GM12865 (cell line): ENCODE results near the gene TBC1D7.

Experiments used
- DNase-seq: peaks from one replicate; pipeline ENCODE4 v3.0.0; 2010; ENCODE audit warnings: low read depth
- H3K4me3 ChIP-seq: 2 replicates; pipeline ENCODE4 v1.5.1; 2011; ENCODE audit warnings: mild to moderate bottlenecking, low read depth, low read length, control low read depth
- TF ChIP-seq, protein P1 (sequence below): IDR thresholded peaks from 2 replicates; pipeline ENCODE4 v1.5.1; 2011; ENCODE audit warnings: low read length, control low read depth, low read depth, inconsistent platforms; ENCODE audit not compliant: insufficient read depth; ENCODE audit errors: missing control alignments

Gene TBC1D7

DNA sequence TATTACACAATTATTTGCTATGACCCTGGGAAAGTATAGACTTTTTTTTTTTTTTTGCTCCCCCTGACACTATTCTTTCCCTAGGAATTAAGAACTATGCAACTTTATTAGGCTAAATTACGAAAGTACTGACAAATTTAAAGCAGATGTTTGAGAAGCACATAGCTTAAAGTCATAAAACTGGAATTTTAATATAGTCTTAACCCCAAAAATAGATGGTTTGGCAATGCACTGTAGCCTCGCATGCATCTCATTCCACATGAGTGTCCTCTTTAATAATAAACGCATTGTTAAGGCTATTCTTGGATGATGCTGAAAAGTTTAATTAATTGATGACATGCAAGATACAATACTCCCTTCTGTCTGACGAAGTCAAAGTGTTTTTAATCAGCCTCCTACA, 49.3 kb downstream of the TBC1D7 start:
- TF ChIP-seq, protein P1, sequence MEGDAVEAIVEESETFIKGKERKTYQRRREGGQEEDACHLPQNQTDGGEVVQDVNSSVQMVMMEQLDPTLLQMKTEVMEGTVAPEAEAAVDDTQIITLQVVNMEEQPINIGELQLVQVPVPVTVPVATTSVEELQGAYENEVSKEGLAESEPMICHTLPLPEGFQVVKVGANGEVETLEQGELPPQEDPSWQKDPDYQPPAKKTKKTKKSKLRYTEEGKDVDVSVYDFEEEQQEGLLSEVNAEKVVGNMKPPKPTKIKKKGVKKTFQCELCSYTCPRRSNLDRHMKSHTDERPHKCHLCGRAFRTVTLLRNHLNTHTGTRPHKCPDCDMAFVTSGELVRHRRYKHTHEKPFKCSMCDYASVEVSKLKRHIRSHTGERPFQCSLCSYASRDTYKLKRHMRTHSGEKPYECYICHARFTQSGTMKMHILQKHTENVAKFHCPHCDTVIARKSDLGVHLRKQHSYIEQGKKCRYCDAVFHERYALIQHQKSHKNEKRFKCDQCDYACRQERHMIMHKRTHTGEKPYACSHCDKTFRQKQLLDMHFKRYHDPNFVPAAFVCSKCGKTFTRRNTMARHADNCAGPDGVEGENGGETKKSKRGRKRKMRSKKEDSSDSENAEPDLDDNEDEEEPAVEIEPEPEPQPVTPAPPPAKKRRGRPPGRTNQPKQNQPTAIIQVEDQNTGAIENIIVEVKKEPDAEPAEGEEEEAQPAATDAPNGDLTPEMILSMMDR = no peak
- H3K4me3 ChIP-seq = no peak overlapping the region
- no peak for DNase-seq

DNA sequence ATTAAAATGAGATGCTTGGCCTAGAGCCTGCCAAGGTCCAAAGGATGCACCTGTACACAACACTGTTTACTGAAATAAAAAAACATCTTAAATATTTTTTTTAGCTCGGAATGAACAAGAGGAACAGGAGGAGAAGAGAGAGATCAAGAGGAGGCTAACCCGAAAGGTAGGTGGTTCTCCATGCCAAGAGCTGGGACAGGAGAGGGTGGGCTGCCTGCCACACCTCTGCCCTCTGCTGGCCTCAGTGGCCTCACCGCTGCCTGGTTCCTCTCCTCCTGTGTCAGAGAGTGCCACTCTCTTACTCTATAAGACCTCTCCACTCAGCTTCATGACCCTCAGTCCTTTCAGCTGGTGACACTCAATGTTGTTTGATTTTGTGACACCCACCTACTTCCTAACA, 50.2 kb downstream of the TBC1D7 start:
- TF ChIP-seq, protein P1 = peak; percentile 38
- peak; percentile 48 for DNase-seq
- H3K4me3 ChIP-seq = no peak overlapping the region

DNA sequence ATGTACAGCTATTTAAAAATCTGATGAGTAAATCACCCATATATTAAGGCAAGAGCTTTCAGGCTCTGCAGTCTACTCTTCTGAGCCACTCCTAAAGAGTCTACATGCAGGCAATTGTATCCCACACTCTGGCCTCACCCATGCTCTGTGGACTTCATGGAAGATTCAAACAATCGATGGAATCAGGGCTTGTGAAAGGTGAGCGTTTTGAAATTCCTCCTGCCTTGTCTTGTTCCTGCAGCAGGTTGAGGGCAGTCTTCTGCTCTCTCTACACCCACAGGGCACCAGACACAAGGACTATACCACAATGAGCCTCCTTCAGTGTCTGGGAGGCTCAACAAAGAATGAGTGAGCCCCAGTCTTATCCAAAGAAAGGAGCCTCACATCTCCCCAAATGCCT, 51.1 kb downstream of the TBC1D7 start:
- no peak overlapping the region for H3K4me3 ChIP-seq
- DNase-seq = no peak
- TF ChIP-seq, protein P1 = no peak

DNA sequence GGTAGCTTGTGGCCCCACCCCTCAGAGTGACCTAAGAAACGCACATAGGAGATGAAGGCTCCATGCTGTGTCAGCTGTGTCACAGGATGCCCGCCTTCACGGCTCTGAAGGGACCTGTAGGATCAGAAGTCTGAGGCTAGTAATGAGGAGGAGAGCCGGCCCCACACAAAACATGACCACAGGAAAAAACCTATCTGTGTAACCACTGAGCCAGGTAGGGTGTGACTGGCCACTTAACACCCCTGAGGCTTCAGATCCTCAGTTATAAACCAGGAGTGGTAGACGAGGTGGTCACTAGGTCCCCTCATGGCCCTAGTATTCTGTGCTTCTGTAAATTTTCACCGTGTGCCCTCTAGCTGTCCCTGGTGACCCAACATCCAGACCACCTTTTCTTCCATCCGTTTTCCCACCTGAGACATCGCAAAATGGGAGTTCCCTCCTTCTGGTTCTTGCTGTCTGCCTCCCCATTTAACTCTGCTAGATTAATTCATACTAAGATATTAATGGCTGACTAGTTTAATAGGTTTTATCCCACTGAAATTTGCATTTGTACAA, 52.8 kb downstream of the TBC1D7 start:
- no peak for DNase-seq
- peak overlapping the region; percentile 80 for H3K4me3 ChIP-seq
- TF ChIP-seq, protein P1 = no peak

DNA sequence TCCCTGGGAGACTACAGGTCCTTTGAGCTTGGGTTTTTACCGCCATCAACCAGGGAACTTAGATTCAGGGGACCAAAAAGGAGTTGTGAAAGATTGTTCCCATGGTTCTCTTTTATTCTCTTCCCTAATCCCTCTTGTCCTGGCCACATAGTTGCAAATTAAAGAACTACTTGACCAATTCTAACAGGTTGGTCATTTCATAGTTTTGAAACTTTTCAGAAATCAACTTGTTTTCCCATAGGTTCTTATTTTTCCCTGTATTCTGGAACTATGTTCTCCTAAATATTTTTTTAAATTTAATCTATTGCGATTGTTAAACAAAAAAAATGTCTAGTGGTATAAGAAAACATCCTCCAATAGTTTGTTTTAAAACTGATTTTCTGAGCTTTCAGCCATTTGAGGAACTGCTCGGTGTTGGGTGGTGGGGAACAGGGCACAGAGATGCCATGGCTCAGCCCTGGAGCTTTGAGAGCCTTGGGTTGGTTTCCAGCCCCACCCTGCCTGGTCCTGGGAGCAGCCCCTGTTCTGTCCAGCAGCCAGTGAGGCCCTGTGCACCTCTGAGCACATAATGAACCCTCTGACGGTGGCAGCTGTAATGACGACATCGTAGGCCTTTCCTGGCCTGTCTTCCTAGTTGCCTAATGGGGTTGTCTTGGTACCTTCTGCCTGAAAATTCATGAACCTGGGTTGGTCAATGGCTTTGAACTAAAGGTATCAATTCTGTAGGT, 53.5 kb downstream of the TBC1D7 start:
- H3K4me3 ChIP-seq = peak overlapping the region; percentile 80
- DNase-seq = no peak
- TF ChIP-seq, protein P1 = no peak

DNA sequence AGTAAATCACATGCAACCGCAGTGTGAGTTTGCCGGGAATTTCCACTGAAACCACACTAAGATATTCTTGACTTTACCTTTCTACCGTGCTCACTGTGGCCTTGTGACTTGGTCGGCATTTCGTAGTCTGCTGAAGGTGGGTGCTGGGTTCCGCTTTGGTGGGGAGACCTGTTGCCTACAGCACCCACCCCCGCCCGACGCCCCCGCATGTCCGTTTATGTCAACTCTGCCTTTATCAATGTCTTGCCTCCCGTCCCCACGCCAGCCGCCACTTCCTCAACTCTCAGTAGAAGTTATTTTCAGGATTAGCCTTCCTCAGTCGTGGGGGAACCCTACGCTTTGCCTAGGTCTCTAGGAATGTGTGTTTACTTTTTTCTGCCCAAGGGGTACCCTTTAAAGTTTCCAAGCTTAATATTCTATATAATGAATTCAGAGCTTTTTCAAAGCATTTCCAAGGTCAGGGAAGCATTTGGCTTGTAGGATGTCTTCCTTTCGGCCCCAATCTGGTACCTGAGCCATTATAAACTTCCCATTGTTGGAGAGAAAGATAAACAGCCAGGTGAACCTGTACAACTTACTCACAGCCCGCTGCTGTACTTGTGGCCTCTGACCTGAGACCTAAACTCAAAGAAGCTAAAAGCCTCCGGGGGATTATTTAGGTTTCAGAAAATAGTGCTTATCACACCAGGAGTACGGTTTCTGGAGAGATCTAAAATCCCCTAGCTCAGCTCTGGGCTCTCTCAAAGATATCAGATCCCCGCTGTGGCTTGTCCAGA, 54.2 kb downstream of the TBC1D7 start:
- DNase-seq = peak; percentile 81
- TF ChIP-seq, protein P1 = no peak
- peak overlapping the region; percentile 80 for H3K4me3 ChIP-seq
